Heart right ventricle (tissue), 16 donors: Measurements from ENCODE around the gene TSPAN11. TPM values are rescaled to one million over a fixed set of nuclear protein-coding genes. Genes with fewer than 3 reads are reported as not detected.

Experiments
- ATAC-seq, 8 donors: fragments of 200-7000 bp; cut with Tn5 transposase; one replicate each; pipeline ENCODE4 v1.9.1; 2020; ENCODE audit warnings: mild to moderate bottlenecking in 8 of 8, moderate library complexity in 8 of 8, moderate number of reproducible peaks in 1 of 8
- DNase-seq, 2 donors: peaks; one replicate each; pipeline ENCODE4 v3.0.0-alpha.2; 2020
- H3K27ac ChIP-seq, 10 donors: fragments of 200-600 bp; sonication (generic) in 2 of 10; one replicate each; pipeline versions ENCODE4 v1.5.0 to v1.8.0; 2020 to 2022; ENCODE audit warnings: mild to moderate bottlenecking in 3 of 10
- H3K27me3 ChIP-seq, 7 donors: fragments of 200-600 bp; one replicate each; pipeline ENCODE4 v1.8.0; 2021 to 2022; ENCODE audit warnings: mild to moderate bottlenecking in 2 of 7
- H3K36me3 ChIP-seq, 9 donors: fragments of 200-600 bp; sonication (generic) in 1 of 9; one replicate each; pipeline versions ENCODE4 v1.5.0 to v1.8.0; 2020 to 2022; ENCODE audit warnings: mild to moderate bottlenecking in 2 of 9
- H3K4me1 ChIP-seq, 9 donors: fragments of 200-600 bp; sonication (generic) in 1 of 9; one replicate each; pipeline versions ENCODE4 v1.5.0 to v1.8.0; 2020 to 2022; ENCODE audit warnings: mild to moderate bottlenecking in 4 of 9
- H3K4me3 ChIP-seq, 10 donors: fragments of 200-600 bp; sonication (generic) in 2 of 10; one replicate each; pipeline versions ENCODE4 v1.5.0 to v1.8.0; 2020 to 2022; ENCODE audit warnings: mild to moderate bottlenecking in 7 of 10, moderate library complexity in 2 of 10
- H3K9me3 ChIP-seq, 11 donors: fragments of 200-600 bp in 10 of 11; sonication (generic) in 2 of 11; one replicate each; pipeline versions ENCODE4 v1.5.0 to v1.8.0; 2013 to 2022; ENCODE audit warnings: mild to moderate bottlenecking in 2 of 11, control low read depth in 1 of 11, moderate library complexity in 1 of 11
- CTCF ChIP-seq, 9 donors: fragments of 200-600 bp; sonication (generic) in 2 of 9; IDR thresholded peaks; one replicate each; pipeline versions ENCODE4 v1.5.0 to v1.8.0; 2021 to 2022; ENCODE audit warnings: antibody characterized with exemption in 9 of 9, mild to moderate bottlenecking in 5 of 9, moderate library complexity in 1 of 9
- WGBS, 2 donors: extraction: QIAGEN DNeasy Blood & Tissue Kit; methylation state at CpG; one replicate each; pipeline ENCODE4 v1.1.7; 2013; ENCODE audit warnings: inconsistent platforms in 1 of 2; 5-methylcytosine and 5-hydroxymethylcytosine counted together
- intact Hi-C, 10 donors: fragments of 100-400 bp; cut with DNase I; formaldehyde crosslinking; loops; one replicate each; pipeline versions ENCODE4 v1.11.1 to v1.14.2; 2022
- polyA plus RNA-seq, 2 donors: library from polyadenylated mRNA; stranded (reverse); fragments of 200-250 nt; gene quantifications; one replicate each; pipeline ENCODE4 v1.2.3, GENCODE V29; 2013
- total RNA-seq, 10 donors: library from RNA; stranded (reverse); fragmentation: NEBNext Ultra II Directional in 3 of 10; extraction: Animal tissue kit (Norgen Biotek cat#: 25700) in 3 of 10; gene quantifications; one replicate each; pipeline versions ENCODE4 v1.2.1 to v1.2.4, GENCODE V29; 2021 to 2023
- donor health status: Arrhythmogenic right ventricular cardiomyopathy.
- donor health status: ischemic (EF 13 %, LVEDD 7.1; RV severe dilation, severe dysfunction).
- donor health status: healthy with polysubstance abuse.
- donor health status: DM: no; HTN: yes; CAD: no.
- donor health status: DM: no; HTN: no; CAD: no.
- donor health status: ischemic (EF 25% LVEDD 6.9; RV normal size, moderate dysfunction).
- donor health status: ischemic (EF 25% LVEDD 5.7; RV mildly dilated, moderate dysfunction).
- donor health status: healthy.
- donor health status: DM: yes; HTN: yes; CAD: no.
- donor health status: Ischemic cardiomyopathy.
- donor health status: ischemic (EF 35%, LVEDD 5.7; RV mildly dilated, moderate dysfunction).
- donor health status: nonischemic (EF 11% LVEDD 7.7; RV severe dilation, severe dysfunction).
- donor health status: DM: yes; HTN: yes; CAD: no.
- donor health status: PGD.
- donor health status: ischemic (EF 29% LVEDD 5.4; RV normal size, mild dysfunction).
- donor health status: nonischemic (EF 23%, LVEDD 6.1; RV moderate dilation, normal function).

TSPAN11 gene
- total and polyA plus RNA-seq, 12 donors = 0.60 to 2.9 (median 0.94) TPM

GRCh38 chr12:31037028-31037427 lies 110.5 kb downstream of the TSPAN11 start:
- Histone ChIP-seq H3K27me3 (no peaks in the 10 kb centered on the region), H3K27ac (peak overlapping the region in 2 of 10 donors; percentile 10 to 16), H3K4me3 (no peak overlapping the region), H3K4me1 (peaks cover 0 to 24% (median 4%) of the 10 kb centered on the region in 9 donors), H3K36me3 (no peaks in the 10 kb centered on the region), H3K9me3 (no peaks in the 10 kb centered on the region)
- intact Hi-C loops = no loop called here
- DNase-seq = no peak
- ATAC-seq = peak in 1 of 8 donors; percentile 9
- no peak for TF ChIP-seq CTCF (IDR thresholded peaks at IDR 0.05)
- 57 to 62% methylated on average over 1 of the region's 1 CpG for WGBS, 2 donors

GRCh38 chr12:31037931-31038330 lies 111.4 kb downstream of the TSPAN11 start:
- Histone ChIP-seq H3K9me3 (no peaks in the 10 kb centered on the region), H3K27ac (no peak overlapping the region), H3K36me3 (no peaks in the 10 kb centered on the region), H3K27me3 (no peaks in the 10 kb centered on the region), H3K4me1 (peaks cover 0 to 18% (median 2%) of the 10 kb centered on the region in 9 donors), H3K4me3 (no peak overlapping the region)
- 90 to 96% methylated on average over 2 of the region's 2 CpGs for WGBS, 2 donors
- no peak for ATAC-seq
- no peak for DNase-seq
- TF ChIP-seq CTCF (IDR thresholded peaks at IDR 0.05) = no peak
- intact Hi-C loops = no loop called here

GRCh38 chr12:31041033-31041564 lies 114.6 kb downstream of the TSPAN11 start:
- Histone ChIP-seq H3K4me3 (no peak overlapping the region), H3K4me1 (peaks cover 0 to 4% (median 0%) of the 10 kb centered on the region in 9 donors), H3K36me3 (no peaks in the 10 kb centered on the region), H3K9me3 (no peaks in the 10 kb centered on the region), H3K27ac (no peak overlapping the region), H3K27me3 (no peaks in the 10 kb centered on the region)
- no peak for DNase-seq
- intact Hi-C loops = no loop called here
- ATAC-seq = peak in 1 of 8 donors; percentile 39
- no peak for TF ChIP-seq CTCF (IDR thresholded peaks at IDR 0.05)
- 60 to 69% methylated on average over 8 of the region's 8 CpGs for WGBS, 2 donors

Other genes with a start within 250 kb of the TSPAN11 start
- gene IPO8, start 230.9 kb upstream of the TSPAN11 start, total RNA-seq = 10 to 100 TPM; 20.8 to 30.7 (median 24.8) TPM
- gene IPO8, start 230.9 kb upstream of the TSPAN11 start, polyA plus RNA-seq = 1 to 10 TPM; 7.3 to 9.6 TPM
- 10 to 100 TPM; 22.2 to 33.0 (median 28.9) TPM for gene CAPRIN2, start 171.8 kb upstream of the TSPAN11 start, total RNA-seq
- 10 to 100 TPM; 10.4 to 20.6 TPM for gene CAPRIN2, start 171.8 kb upstream of the TSPAN11 start, polyA plus RNA-seq
- gene DDX11, start 147.1 kb downstream of the TSPAN11 start, total RNA-seq = 10 to 100 TPM in 2 of 10 donors, 1 to 10 TPM in 8; 3.0 to 13.4 (median 5.8) TPM
- 10 to 100 TPM in 1 of 2 donors, 1 to 10 TPM in 1; 5.4 to 16.1 TPM for gene DDX11, start 147.1 kb downstream of the TSPAN11 start, polyA plus RNA-seq